NCI-H2227 (cell line): ENCODE results near the gene ALDH5A1.

Experiments
- DNase-seq: peaks from one replicate; lab custom pipeline; 2025; ENCODE audit not compliant: unreplicated experiment; lab: John Stamatoyannopoulos, UW

The ALDH5A1 gene

DNA sequence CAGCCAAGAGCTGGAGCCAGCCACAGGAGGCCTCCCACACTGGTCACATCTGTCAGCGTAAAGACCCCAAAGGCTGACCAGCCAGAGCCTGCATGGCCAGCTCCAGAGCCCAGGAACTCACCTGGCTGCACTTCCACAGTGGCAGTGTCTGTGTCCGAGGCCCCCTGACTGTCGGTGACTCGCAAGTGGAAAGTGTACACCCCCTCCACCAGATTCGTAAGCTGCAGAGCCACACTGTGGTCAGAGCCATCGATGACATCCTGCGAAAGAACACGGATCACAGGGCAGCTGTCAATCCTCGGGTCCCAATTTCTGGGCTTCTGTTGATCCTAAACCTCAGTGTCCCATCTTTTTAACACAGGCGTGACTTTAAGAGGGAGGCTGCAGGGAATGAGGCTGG lies 69.3 kb downstream of the ALDH5A1 start:
- DNase-seq: no peak

DNA sequence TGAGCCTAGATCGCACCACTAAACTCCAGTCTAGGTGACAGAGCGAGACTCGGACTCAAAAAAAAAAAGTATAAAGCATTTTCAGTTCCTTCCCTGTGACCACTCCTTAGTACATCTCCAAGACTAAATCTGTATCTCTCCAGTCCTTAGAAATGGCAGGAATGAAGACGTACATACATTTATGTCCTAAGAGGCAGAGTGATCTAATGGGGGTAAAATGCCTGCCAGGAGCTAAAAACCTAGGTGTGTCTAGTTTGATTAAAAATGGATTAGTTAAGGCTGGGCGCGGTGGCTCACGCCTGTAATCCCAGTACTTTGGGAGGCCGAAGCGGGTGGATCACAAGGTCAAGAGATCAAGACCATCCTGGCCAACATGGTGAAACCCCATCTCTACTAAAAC lies 70.4 kb downstream of the ALDH5A1 start:
- DNase-seq: no peak

DNA sequence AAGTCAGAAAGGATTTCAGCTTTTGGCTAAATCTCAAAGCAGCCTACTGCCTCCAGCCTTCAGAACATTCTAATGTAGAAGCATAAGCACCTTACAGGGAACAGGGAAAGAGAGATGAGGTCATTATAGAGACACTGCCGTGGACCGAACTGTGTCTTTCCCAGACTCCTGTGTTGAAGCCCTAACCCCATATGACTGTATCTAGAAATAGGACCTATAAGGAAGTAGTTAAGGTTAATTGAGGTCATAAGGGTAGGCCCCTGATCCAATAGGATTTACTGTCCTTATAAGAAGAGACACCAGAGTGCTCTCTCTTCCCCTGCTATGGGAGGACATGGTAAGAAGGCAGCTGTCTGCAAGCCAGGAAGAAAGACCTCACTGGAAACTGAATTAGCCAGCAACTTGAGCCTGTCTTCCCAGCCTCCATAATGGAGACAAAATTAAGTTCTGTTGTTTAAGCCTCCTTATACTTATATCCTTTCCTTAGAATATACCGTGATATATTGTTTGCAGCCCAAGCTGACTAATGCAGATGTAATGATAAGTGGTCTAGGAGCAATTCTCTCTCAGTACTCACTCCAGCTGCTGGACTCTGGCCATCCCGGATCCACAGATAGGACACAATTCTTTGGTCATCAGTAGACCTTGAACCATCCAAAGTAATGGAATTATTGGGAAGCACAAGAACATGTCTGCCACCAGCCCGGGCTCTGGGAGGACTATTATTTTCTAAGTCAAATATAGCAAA lies 71.4 kb downstream of the ALDH5A1 start:
- DNase-seq: no peak

DNA sequence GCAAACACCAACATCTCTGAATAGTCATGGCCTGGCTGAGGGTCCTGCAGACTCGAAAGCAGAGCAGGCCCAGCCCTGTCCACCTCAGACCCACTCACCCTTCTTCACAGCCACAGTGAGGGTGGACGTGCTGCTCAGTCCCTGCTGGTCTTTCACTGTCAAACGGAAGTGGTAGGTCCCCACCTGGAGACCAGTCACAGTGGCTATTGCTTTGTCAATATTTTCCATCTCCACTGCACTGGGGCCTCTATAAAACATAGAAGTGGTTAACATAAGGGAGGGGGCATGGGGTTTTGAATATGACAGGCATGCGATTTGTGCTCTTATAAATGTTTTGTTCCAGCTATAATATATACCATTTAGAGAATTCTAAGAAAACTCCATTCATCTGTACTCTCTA lies 73.9 kb downstream of the ALDH5A1 start:
- DNase-seq: no peak

DNA sequence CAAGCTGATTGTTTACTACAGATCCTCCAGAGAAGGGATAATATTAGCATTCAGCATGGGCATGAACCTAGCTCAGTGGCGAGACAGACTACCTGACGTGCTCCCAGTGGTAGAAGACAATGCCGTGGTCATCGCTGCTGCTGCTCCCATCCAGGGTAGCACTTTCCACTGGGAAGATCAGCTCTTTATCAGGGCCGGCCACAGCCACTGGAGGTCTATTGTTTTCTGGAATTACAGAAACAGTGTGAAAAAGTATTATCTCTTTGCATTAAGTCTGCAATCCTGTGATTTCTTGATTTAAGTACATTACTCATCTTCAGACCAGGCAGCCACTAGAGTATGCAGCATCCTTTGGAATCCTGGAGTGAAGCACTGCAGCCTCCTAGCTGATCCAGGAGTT lies 75.0 kb downstream of the ALDH5A1 start:
- no peak for DNase-seq

DNA sequence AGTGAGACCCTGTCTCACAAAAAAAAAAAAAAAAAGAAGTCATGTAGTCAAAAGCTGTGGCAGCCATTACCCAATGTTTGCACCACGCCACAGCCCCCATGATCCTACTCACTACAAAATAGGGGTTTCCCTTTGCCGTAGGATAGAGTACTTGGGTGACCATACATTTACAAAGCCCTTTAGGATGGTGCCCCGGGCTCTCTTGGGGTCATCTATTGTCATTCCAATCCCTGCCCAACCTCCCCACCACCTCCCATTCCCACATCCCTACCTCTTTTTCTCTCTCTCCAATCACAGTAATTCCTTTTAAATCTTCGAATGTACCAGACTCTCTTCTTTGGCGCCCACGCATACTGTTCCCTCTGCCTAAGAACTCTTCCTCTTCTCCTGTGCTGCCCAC lies 76.6 kb downstream of the ALDH5A1 start:
- no peak for DNase-seq

DNA sequence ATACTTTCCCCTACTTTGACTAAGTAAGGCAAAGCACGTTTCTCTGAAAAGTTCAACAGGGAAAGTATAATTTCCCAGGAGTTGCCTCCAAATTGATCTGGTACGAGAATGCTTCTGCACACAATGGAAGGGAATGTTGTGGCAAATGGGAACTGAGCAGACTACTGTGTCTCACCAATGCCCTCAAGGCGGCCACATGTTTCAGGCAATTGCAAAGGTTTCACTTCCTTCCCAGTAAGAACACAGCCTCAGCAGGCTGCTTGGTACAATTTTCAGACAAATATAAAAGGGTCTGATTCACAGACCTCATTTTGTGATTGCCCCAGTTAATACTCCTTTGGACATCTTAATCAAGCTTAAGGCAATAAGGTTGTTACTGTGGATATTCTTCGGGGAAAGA lies 80.0 kb downstream of the ALDH5A1 start:
- no peak for DNase-seq

DNA sequence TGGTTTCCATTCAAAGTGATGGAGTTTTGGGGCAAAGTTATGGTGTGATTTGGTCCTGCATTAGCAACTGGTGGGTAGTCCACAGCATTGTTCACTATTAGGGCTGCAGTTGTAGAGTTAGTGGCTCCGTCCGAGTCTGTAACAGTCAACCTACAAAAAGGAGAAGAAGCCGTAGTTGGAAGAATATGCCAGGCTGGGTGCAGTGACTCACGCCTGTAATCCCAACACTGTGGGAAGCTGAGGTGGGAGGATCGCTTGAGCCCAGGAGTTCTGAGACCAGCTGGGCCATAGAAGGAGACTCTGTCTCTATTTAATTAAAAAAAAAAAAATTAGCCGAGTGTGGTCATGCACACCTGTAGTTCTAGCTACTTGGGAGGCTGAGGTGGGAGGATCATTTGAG lies 81.7 kb downstream of the ALDH5A1 start:
- DNase-seq: no peak

DNA sequence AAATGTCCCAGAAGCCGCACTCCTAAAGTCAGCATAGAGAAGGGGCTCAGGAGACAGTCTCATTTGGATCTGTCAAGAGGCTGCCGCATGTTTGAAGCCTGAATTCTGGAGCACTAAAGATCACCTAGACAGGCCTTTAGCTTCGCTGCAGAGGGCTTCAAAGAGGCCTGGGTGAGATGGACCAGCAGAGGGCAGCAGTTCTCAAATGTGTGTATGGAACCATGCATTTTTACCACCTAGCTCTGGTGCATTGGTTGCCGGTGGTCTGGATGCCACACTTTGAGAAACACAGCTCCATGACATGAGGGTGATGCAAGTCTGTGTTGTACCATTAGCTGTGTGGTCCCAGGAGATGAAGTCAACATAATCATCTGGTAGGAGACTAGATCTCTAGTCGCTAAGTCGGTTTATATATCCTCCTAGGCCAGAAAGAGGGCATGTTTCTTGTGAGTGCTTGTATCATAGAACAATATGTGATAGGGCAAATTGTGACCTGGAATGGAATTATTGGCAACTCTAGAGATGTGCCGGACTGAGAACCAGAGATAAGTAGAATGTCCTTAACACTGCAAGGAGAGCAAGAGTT lies 86.4 kb downstream of the ALDH5A1 start:
- DNase-seq: peak; percentile 85

DNA sequence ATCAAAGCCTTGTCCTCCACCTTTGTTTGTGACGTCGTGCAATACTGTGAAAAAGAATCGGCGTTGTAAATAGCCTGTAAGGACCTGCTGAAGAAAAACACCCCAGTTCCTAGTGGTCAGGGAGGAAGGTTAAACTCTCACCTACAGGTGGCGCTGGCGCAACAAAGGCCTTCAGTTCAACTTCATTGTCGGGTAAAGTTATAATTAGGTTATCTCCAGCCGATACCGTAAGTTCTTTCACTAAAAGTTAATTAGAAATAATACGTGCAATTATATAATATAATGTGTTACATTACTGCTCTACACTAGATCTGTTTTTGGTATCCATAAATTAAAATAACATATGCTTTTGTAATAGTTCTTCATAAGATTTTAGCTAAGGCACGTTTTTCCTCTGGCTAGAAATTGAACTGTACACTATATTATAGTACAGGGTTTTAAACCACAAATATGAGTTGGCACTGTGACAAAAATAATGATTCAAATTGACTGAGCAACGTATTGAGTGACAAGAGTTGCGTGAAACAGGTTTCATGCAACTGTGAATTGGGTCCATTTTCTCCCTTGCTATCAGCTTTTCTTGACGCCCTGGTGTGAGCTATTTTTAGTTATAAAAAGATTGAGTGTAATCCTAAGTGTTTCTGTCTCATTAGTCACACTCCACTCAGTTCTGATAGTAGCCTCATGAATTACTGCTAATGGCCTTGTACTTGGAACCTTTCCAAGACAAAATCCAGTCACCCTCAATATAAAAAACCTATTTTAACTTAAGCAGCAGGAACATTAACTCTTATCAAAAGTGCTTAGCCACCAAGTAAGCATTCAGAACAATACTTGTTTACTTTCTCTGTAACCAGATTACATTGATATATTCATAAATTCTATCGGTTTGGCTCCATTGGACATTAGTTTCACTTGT lies 89.0 kb downstream of the ALDH5A1 start:
- peak; percentile 87 for DNase-seq

DNA sequence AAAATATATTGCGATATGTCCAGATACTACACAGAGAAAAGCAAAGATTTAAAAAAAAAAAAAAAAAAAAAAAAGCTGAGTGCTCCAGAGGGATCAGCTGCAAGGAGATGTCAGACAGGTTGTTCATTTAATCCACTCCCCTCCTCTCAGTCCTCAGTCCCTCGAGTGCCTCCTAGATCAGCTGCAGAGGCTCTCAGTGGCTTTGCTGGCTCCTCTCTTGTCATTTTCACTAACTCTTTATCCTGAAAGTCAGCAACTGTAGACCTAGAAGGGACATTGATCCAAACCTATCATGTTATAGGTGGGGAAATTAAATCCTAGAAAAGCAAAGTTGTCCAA lies 89.6 kb downstream of the ALDH5A1 start:
- DNase-seq: peak; percentile 68
